ENCODE measurements around the gene EEA1.

The EEA1 gene

GRCh38 chr12:92844151-92844763 is 84.8 kb downstream of the EEA1 start:
- no peak for DNase-seq (ENCODE audit: extremely low read depth, insufficient read length)
- TF ChIP-seq CTCF (IDR thresholded peaks at IDR 0.05; ENCODE audit: insufficient read depth, low read length, poor library complexity, severe bottlenecking) = no peak
- Histone ChIP-seq H3K36me3 (ENCODE audit: control insufficient read depth, insufficient read depth, low read length) (no peaks in the 10 kb centered on the region), H3K27me3 (replicated peaks; ENCODE audit: control insufficient read depth, insufficient read depth, low read length) (no peaks in the 10 kb centered on the region), H3K4me3 (replicated peaks; ENCODE audit: low read depth, low read length) (no peak overlapping the region)

GRCh38 chr12:92829686-92830282 is 99.3 kb downstream of the EEA1 start:
- no peaks in the 10 kb centered on the region for H3K36me3 ChIP-seq (ENCODE audit: control insufficient read depth, insufficient read depth, low read length)
- H3K4me3 ChIP-seq (replicated peaks; ENCODE audit: low read depth, low read length) = no peak overlapping the region
- no peak for TF ChIP-seq CTCF (IDR thresholded peaks at IDR 0.05; ENCODE audit: insufficient read depth, low read length, poor library complexity, severe bottlenecking)
- no peak for DNase-seq (ENCODE audit: extremely low read depth, insufficient read length)
- no peaks in the 10 kb centered on the region for H3K27me3 ChIP-seq (replicated peaks; ENCODE audit: control insufficient read depth, insufficient read depth, low read length)

GRCh38 chr12:92828565-92828964 is 100.5 kb downstream of the EEA1 start:
- TF ChIP-seq CTCF (IDR thresholded peaks at IDR 0.05; ENCODE audit: insufficient read depth, low read length, poor library complexity, severe bottlenecking) = no peak
- no peak for DNase-seq (ENCODE audit: extremely low read depth, insufficient read length)
- no peaks in the 10 kb centered on the region for H3K27me3 ChIP-seq (replicated peaks; ENCODE audit: control insufficient read depth, insufficient read depth, low read length)

GRCh38 chr12:92827836-92828431 is 101.2 kb downstream of the EEA1 start:
- H3K36me3 ChIP-seq (ENCODE audit: control insufficient read depth, insufficient read depth, low read length) = no peaks in the 10 kb centered on the region
- no peaks in the 10 kb centered on the region for H3K27me3 ChIP-seq (replicated peaks; ENCODE audit: control insufficient read depth, insufficient read depth, low read length)
- H3K4me3 ChIP-seq (replicated peaks; ENCODE audit: low read depth, low read length) = no peak overlapping the region
- TF ChIP-seq CTCF (IDR thresholded peaks at IDR 0.05; ENCODE audit: insufficient read depth, low read length, poor library complexity, severe bottlenecking) = peak; percentile 86
- DNase-seq (ENCODE audit: extremely low read depth, insufficient read length) = peak; percentile 22

More at GRCh38 chr12:92828565-92828964, 100.5 kb downstream of the EEA1 start:
- H3K4me3 ChIP-seq (replicated peaks; ENCODE audit: low read depth, low read length) = no peak overlapping the region
- H3K36me3 ChIP-seq (ENCODE audit: control insufficient read depth, insufficient read depth, low read length) = no peaks in the 10 kb centered on the region

GRCh38 chr12:92821142-92821541 is 108.0 kb downstream of the EEA1 start:
- DNase-seq (ENCODE audit: extremely low read depth, insufficient read length) = no peak
- Histone ChIP-seq H3K27me3 (replicated peaks; ENCODE audit: control insufficient read depth, insufficient read depth, low read length) (no peaks in the 10 kb centered on the region), H3K4me3 (replicated peaks; ENCODE audit: low read depth, low read length) (no peak overlapping the region), H3K36me3 (ENCODE audit: control insufficient read depth, insufficient read depth, low read length) (no peaks in the 10 kb centered on the region; the same call in 1 of the 2 replicates)
- TF ChIP-seq CTCF (IDR thresholded peaks at IDR 0.05; ENCODE audit: insufficient read depth, low read length, poor library complexity, severe bottlenecking) = no peak
